H1 (cell line): ENCODE results near the gene ALDH1A2. TPM values are rescaled to one million over a fixed set of nuclear protein-coding genes. Genes with fewer than 3 reads are reported as not detected.

Experiments
- CTCF ChIA-PET: fragments of 300-600 bp; sonication (Branson Sonifier 250); formaldehyde crosslinking; loops from one replicate; lab custom pipeline; 2021; ENCODE audit not compliant: partially characterized antibody; lab: Charles Lee
- POLR2A ChIA-PET: fragments of 300-600 bp; sonication (Branson Sonifier 250); formaldehyde crosslinking; loops from one replicate; lab custom pipeline; 2021; ENCODE audit warnings: inconsistent platforms; ENCODE audit not compliant: partially characterized antibody; lab: Charles Lee
- DNase-seq, 2 experiments: peaks; one replicate each; pipeline versions ENCODE4 v3.0.0 to v3.0.0-alpha.2; 2010 to 2022; ENCODE audit warnings: low spot score in 2 of 2, low read depth in 1 of 2, mixed read lengths in 1 of 2
- FAIRE-seq: peaks from 2 replicates; lab custom pipeline; 2011; peaks lifted over from hg19 to GRCh38; lab: Jason Lieb, UNC
- H2AFZ ChIP-seq: 2 replicates; pipeline ENCODE4 v1.8.1; 2012; ENCODE audit warnings: low read length, inconsistent platforms
- H2AK5ac ChIP-seq: 2 replicates; pipeline ENCODE4 v1.6.1; 2013; ENCODE audit warnings: low read depth, low read length
- H2BK120ac ChIP-seq: replicated peaks from 2 replicates; pipeline ENCODE3; 2013; ENCODE audit warnings: low read depth, low read length, inconsistent platforms
- H2BK12ac ChIP-seq: 2 replicates; pipeline ENCODE4 v1.6.1; 2013; ENCODE audit warnings: low read depth, low read length
- H2BK15ac ChIP-seq: 2 replicates; pipeline ENCODE4 v1.6.1; 2013; ENCODE audit warnings: low read length
- H2BK20ac ChIP-seq: 2 replicates; pipeline ENCODE4 v1.6.1; 2013; ENCODE audit warnings: low read length
- H2BK5ac ChIP-seq: 2 replicates; pipeline ENCODE4 v1.6.1; 2013; ENCODE audit warnings: low read depth, low read length
- H3K14ac ChIP-seq: 2 replicates; pipeline ENCODE4 v1.6.1; 2013; ENCODE audit warnings: inconsistent platforms; ENCODE audit not compliant: insufficient read length
- H3K18ac ChIP-seq: 2 replicates; pipeline ENCODE4 v1.6.1; 2013; ENCODE audit warnings: low read length; ENCODE audit errors: extremely low read depth
- H3K23ac ChIP-seq: 2 replicates; pipeline ENCODE4 v1.6.1; 2013; ENCODE audit warnings: inconsistent platforms; ENCODE audit not compliant: insufficient read length
- H3K23me2 ChIP-seq: 2 replicates; pipeline ENCODE4 v1.6.1; 2013; ENCODE audit warnings: low read depth, low read length
- H3K27ac ChIP-seq: 2 replicates; pipeline ENCODE4 v1.6.1; 2011; ENCODE audit warnings: low read depth, low read length, inconsistent platforms
- H3K27me3 ChIP-seq, 4 experiments: replicated peaks in 1 of 4; 1 replicate in 1 of 4; 2 replicates in 3 of 4; pipeline versions ENCODE4 v1.6.1 to v1.8.1; 2011 to 2013; ENCODE audit warnings: low read length in 3 of 4, mild to moderate bottlenecking in 3 of 4, inconsistent platforms in 2 of 4, mixed read lengths in 2 of 4, moderate library complexity in 1 of 4; ENCODE audit not compliant: control insufficient read depth in 3 of 4, insufficient read depth in 3 of 4; ENCODE audit errors: extremely low read depth in 1 of 4
- H3K36me3 ChIP-seq, 4 experiments: 2 replicates each; pipeline versions ENCODE4 v1.6.1 to v1.8.1; 2011 to 2013; ENCODE audit warnings: mild to moderate bottlenecking in 4 of 4, low read length in 3 of 4, moderate library complexity in 2 of 4, control low read depth in 1 of 4, inconsistent platforms in 1 of 4; ENCODE audit not compliant: insufficient read depth in 4 of 4, control insufficient read depth in 2 of 4
- H3K4ac ChIP-seq: replicated peaks from 2 replicates; pipeline ENCODE3; 2013; ENCODE audit warnings: low read length, low read depth, mixed read lengths, inconsistent platforms; ENCODE audit not compliant: insufficient read length
- H3K4me1 ChIP-seq, 4 experiments: replicated peaks in 1 of 4; 1 replicate in 1 of 4; 2 replicates in 3 of 4; pipeline versions ENCODE4 v1.6.1 to v1.8.1; 2011 to 2013; ENCODE audit warnings: low read length in 3 of 4, inconsistent platforms in 2 of 4, mixed read lengths in 1 of 4; ENCODE audit not compliant: insufficient read depth in 4 of 4, control insufficient read depth in 3 of 4
- H3K4me2 ChIP-seq, 2 experiments: 2 replicates each; pipeline versions ENCODE4 v1.6.1 to v1.8.1; 2011 to 2013; ENCODE audit warnings: low read depth in 2 of 2, low read length in 2 of 2, control low read depth in 1 of 2, inconsistent platforms in 1 of 2, mild to moderate bottlenecking in 1 of 2; ENCODE audit not compliant: insufficient read depth in 1 of 2
- H3K4me3 ChIP-seq, 4 experiments: fragments of 200-600, 300-600 bp in 1 of 4; sonication (generic), shearing (Covaris generic), sonication (Bioruptor Twin) in 1 of 4; 2 replicates each; pipeline versions ENCODE4 v1.5.1 to v1.8.1; 2011 to 2016; ENCODE audit warnings: low read length in 4 of 4, low read depth in 3 of 4, control low read depth in 2 of 4, inconsistent platforms in 2 of 4, mild to moderate bottlenecking in 2 of 4, mixed read lengths in 1 of 4, moderate library complexity in 1 of 4; ENCODE audit not compliant: insufficient read depth in 2 of 4; ENCODE audit errors: extremely low read depth in 1 of 4
- H3K56ac ChIP-seq: replicated peaks from 2 replicates; pipeline ENCODE3; 2013; ENCODE audit warnings: low read depth, mild to moderate bottlenecking, mixed read lengths, low read length, inconsistent platforms; ENCODE audit not compliant: insufficient read length
- H3K79me1 ChIP-seq: 2 replicates; pipeline ENCODE4 v1.6.1; 2013; ENCODE audit warnings: low read depth, low read length, control low read depth
- H3K79me2 ChIP-seq, 2 experiments: 2 replicates each; pipeline versions ENCODE4 v1.6.1 to v1.8.1; 2012 to 2013; ENCODE audit warnings: low read length in 2 of 2, mild to moderate bottlenecking in 2 of 2, inconsistent platforms in 1 of 2; ENCODE audit not compliant: insufficient read depth in 2 of 2, control insufficient read depth in 1 of 2
- H3K9ac ChIP-seq, 4 experiments: replicated peaks in 1 of 4; 1 replicate in 1 of 4; 2 replicates in 3 of 4; pipeline versions ENCODE4 v1.6.1 to v1.8.1; 2011 to 2013; ENCODE audit warnings: low read depth in 3 of 4, low read length in 3 of 4, control low read depth in 2 of 4, mild to moderate bottlenecking in 2 of 4, moderate library complexity in 2 of 4, inconsistent platforms in 1 of 4; ENCODE audit errors: extremely low read depth in 1 of 4
- H3K9me3 ChIP-seq, 2 experiments: 2 replicates each; pipeline versions ENCODE4 v1.6.1 to v1.8.1; 2012 to 2013; ENCODE audit warnings: mild to moderate bottlenecking in 2 of 2, moderate library complexity in 2 of 2, control low read depth in 1 of 2, inconsistent platforms in 1 of 2, low read depth in 1 of 2, low read length in 1 of 2, mixed read lengths in 1 of 2; ENCODE audit not compliant: insufficient read depth in 2 of 2
- H4K20me1 ChIP-seq, 2 experiments: replicated peaks in 1 of 2; 2 replicates each; pipeline versions ENCODE3 to v1.8.1; 2011 to 2013; ENCODE audit warnings: inconsistent platforms in 2 of 2, low read length in 2 of 2, mild to moderate bottlenecking in 1 of 2; ENCODE audit not compliant: insufficient read depth in 2 of 2, control insufficient read depth in 1 of 2
- H4K5ac ChIP-seq: 2 replicates; pipeline ENCODE4 v1.6.1; 2013; ENCODE audit warnings: low read length, low read depth, mixed read lengths, inconsistent platforms; ENCODE audit not compliant: insufficient read length
- H4K8ac ChIP-seq: 2 replicates; pipeline ENCODE4 v1.8.0; 2013; ENCODE audit warnings: mild to moderate bottlenecking, moderate library complexity, low read length, inconsistent platforms; ENCODE audit not compliant: insufficient read depth; ENCODE audit errors: extremely low read depth
- H4K91ac ChIP-seq: replicated peaks from 2 replicates; pipeline ENCODE3; 2013; ENCODE audit warnings: low read length, mixed read lengths, inconsistent platforms; ENCODE audit not compliant: insufficient read length
- CREB1 ChIP-seq: IDR thresholded peaks from 2 replicates; pipeline ENCODE4 v1.6.1; 2012; ENCODE audit warnings: inconsistent platforms
- FOSL1 ChIP-seq: IDR thresholded peaks from 2 replicates; pipeline ENCODE4 v1.6.1; 2011; ENCODE audit warnings: mild to moderate bottlenecking, low read depth, low read length, moderate library complexity; ENCODE audit not compliant: insufficient read depth
- JUND ChIP-seq: IDR thresholded peaks from 2 replicates; pipeline ENCODE4 v1.6.1; 2011; ENCODE audit warnings: mild to moderate bottlenecking, improper control_type of control experiment, low read length
- NANOG ChIP-seq: IDR thresholded peaks from 2 replicates; pipeline ENCODE4 v1.6.1; 2011; ENCODE audit warnings: low read length, low read depth, mild to moderate bottlenecking, inconsistent platforms; ENCODE audit not compliant: insufficient read depth, poor library complexity, severe bottlenecking
- SP2 ChIP-seq: IDR thresholded peaks from 2 replicates; pipeline ENCODE4 v1.6.1; 2012; ENCODE audit warnings: mild to moderate bottlenecking, low read length, inconsistent platforms
- SP4 ChIP-seq: IDR thresholded peaks from 2 replicates; pipeline ENCODE4 v1.6.1; 2012; ENCODE audit warnings: low read length, inconsistent platforms
- YY1 ChIP-seq: IDR thresholded peaks from 2 replicates; pipeline ENCODE4 v1.6.1; 2011; ENCODE audit warnings: low read depth, mild to moderate bottlenecking, low read length
- WGBS, 2 experiments: shearing (Covaris generic) in 1 of 2; methylation state at CpG; one replicate each; pipeline versions ENCODE4 v1.1.6 to v1.1.7; 2013 to 2015; ENCODE audit warnings: low lambda C conversion rate in 2 of 2, mixed read lengths in 2 of 2, inconsistent platforms in 1 of 2, low coverage in 1 of 2, missing lambda C conversion rate in 1 of 2; ENCODE audit not compliant: insufficient replicate concordance in 2 of 2, insufficient coverage in 1 of 2, insufficient read length in 1 of 2; ENCODE audit errors: extremely low coverage in 1 of 2, missing lambda C conversion rate in 1 of 2; 5-methylcytosine and 5-hydroxymethylcytosine counted together
- polyA plus RNA-seq, 7 experiments: library from polyadenylated mRNA; depleted of rRNA in 3 of 7; stranded (reverse) in 5 of 7; unstranded in 2 of 7; fragments of >200 nt in 5 of 7; fragments of 200-250 nt in 2 of 7; gene quantifications; 1 replicate in 5 of 7; 2 replicates in 1 of 7; 4 replicates in 1 of 7; pipeline versions ENCODE4 v1.2.1 to v1.2.3, GENCODE V29; 2011 to 2013; ENCODE audit warnings: missing spikeins in 2 of 7, mixed read lengths in 2 of 7
- total RNA-seq: library from RNA; stranded (reverse); fragmentation: NEBNext Ultra II Directional; extraction: Animal tissue kit (Norgen Biotek cat#: 25700); gene quantifications from 2 replicates; pipeline ENCODE4 v1.2.1, GENCODE V29; 2021

The ALDH1A2 gene
- total and polyA plus RNA-seq, 2 of the 8 experiments (the other 6 are each of a cell fraction or from before 2014, with no cell fraction given) = 0.06 to 0.24 TPM

DNA sequence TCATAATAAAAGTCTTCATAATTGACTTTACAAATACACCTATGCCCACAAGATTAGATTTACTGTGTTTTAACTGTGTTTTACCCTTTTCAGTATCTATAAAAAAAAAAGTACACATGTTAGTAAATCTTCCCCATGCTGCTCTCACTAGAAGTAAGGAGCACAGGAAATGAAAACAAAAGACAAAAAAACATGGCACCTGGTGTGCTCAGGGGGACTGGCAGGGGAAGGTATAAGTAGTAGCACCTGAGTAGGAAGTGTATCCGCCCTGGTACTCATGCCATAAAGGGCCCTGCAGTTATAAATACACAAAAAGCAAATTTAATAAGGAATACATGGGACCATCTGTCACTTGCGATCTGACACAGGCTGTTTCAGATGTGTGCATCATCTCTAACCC lies 8.9 kb upstream of the ALDH1A2 start:
- Histone ChIP-seq H3K79me2 (no peaks in the 10 kb centered on the region), H3K4me2 (no peak overlapping the region), H3K23me2 (no peaks in the 10 kb centered on the region), H3K9me3 (no peaks in the 10 kb centered on the region), H4K91ac (no peak overlapping the region), H3K9ac (no peak overlapping the region), H4K5ac (no peak overlapping the region), H3K23ac (no peak overlapping the region), H3K27me3 (no peaks in the 10 kb centered on the region), H3K36me3 (no peaks in the 10 kb centered on the region), H3K56ac (no peak overlapping the region), H3K4ac (no peak overlapping the region), H3K27ac (no peak overlapping the region), H4K20me1 (no peaks in the 10 kb centered on the region), H3K79me1 (no peaks in the 10 kb centered on the region), H2BK20ac (no peak overlapping the region), H2BK12ac (no peak overlapping the region), H2BK5ac (no peak overlapping the region), H2AFZ (peak overlapping the region; percentile 87; the same call in 1 of the 2 replicates), H3K4me1 (peaks cover 0 to 3% (median 0%) of the 10 kb centered on the region in 4 experiments; a peak in 1 of 7 replicates), H2AK5ac (no peak overlapping the region), H3K4me3 (no peak overlapping the region), H4K8ac (no peak overlapping the region), H2BK15ac (no peak overlapping the region), H3K14ac (no peak overlapping the region), H2BK120ac (no peak overlapping the region), H3K18ac (no peak overlapping the region)
- ChIA-PET POLR2A (no interaction called here), CTCF (interaction anchor here (0.8 to 1.0 kb wide), 2 partner anchors 8 to 342 kb away, joined by 3 read pairs; no protein-coding TSS in a partner anchor)
- FAIRE-seq (no peak), DNase-seq (no peak)
- whole genome bisulfite sequencing, 2 experiments = 82% methylated on average over 2 of the region's 2 CpGs; no CpG with 5 or more reads in 1 of the 2 experiments
- TF ChIP-seq JUND (no peak), NANOG (no peak), SP2 (no peak), FOSL1 (no peak), SP4 (no peak), YY1 (peak; percentile 52; the same call in 1 of the 2 replicates), CREB1 (no peak)
